Tibial artery (tissue), 4 donors: ENCODE measurements around the gene YJEFN3.

Experiments
- DNase-seq, 2 donors: peaks; one replicate each; pipeline ENCODE4 v3.0.0-alpha.2; 2019
- H3K27ac ChIP-seq, 2 donors: fragments of 200-600 bp; sonication (generic) in 1 of 2; 1 replicate in 1 of 2; 2 replicates in 1 of 2; pipeline ENCODE4 v1.5.1; 2018 to 2019; ENCODE audit warnings: mild to moderate bottlenecking in 1 of 2
- H3K27me3 ChIP-seq, 2 donors: fragments of 200-600 bp; sonication (generic) in 1 of 2; one replicate each; pipeline versions ENCODE4 v1.5.1 to v1.6.0; 2016 to 2019
- H3K36me3 ChIP-seq, 3 donors: fragments of 200-600 bp; sonication (generic) in 2 of 3; one replicate each; pipeline ENCODE4 v1.5.1; 2016 to 2019; ENCODE audit warnings: mild to moderate bottlenecking in 2 of 3
- H3K4me1 ChIP-seq, 4 donors: fragments of 200-600 bp; sonication (generic) in 2 of 4; 1 replicate in 3 of 4; 2 replicates in 1 of 4; pipeline ENCODE4 v1.5.1; 2016 to 2019
- H3K4me3 ChIP-seq, 2 donors: fragments of 200-600 bp; sonication (generic) in 1 of 2; 1 replicate in 1 of 2; 2 replicates in 1 of 2; pipeline ENCODE4 v1.5.1; 2018 to 2019; ENCODE audit warnings: mild to moderate bottlenecking in 2 of 2
- H3K9me3 ChIP-seq, 3 donors: fragments of 200-600 bp; sonication (generic) in 1 of 3; one replicate each; pipeline ENCODE4 v1.5.1; 2016 to 2019
- CTCF ChIP-seq, 2 experiments: fragments of 200-600 bp in 1 of 2; fragments of 450-650 bp in 1 of 2; IDR thresholded peaks; one replicate each; pipeline ENCODE4 v1.5.1; 2017 to 2019; ENCODE audit warnings: antibody characterized with exemption in 2 of 2, mild to moderate bottlenecking in 1 of 2, moderate library complexity in 1 of 2
- intact Hi-C: fragments of 100-400 bp; cut with DNase I; formaldehyde crosslinking; loops from one replicate; pipeline ENCODE4 v1.15.0; 2023; ENCODE audit warnings: low total_unique reads

The YJEFN3 gene

GRCh38 chr19:19579533-19580361 lies 51.0 kb downstream of the YJEFN3 start:
- Histone ChIP-seq H3K27me3 (no peaks in the 10 kb centered on the region), H3K9me3 (no peaks in the 10 kb centered on the region), H3K27ac (no peak overlapping the region), H3K4me1 (no peaks in the 10 kb centered on the region), H3K36me3 (no peaks in the 10 kb centered on the region), H3K4me3 (no peak overlapping the region)
- intact Hi-C loops: no loop called here
- no peak for DNase-seq
- TF ChIP-seq CTCF (IDR thresholded peaks at IDR 0.05): no peak

GRCh38 chr19:19580418-19580817 lies 51.7 kb downstream of the YJEFN3 start:
- intact Hi-C loops: no loop called here
- TF ChIP-seq CTCF (IDR thresholded peaks at IDR 0.05): no peak
- Histone ChIP-seq H3K4me1 (no peaks in the 10 kb centered on the region), H3K27me3 (no peaks in the 10 kb centered on the region), H3K4me3 (no peak overlapping the region), H3K9me3 (no peaks in the 10 kb centered on the region), H3K36me3 (no peaks in the 10 kb centered on the region), H3K27ac (no peak overlapping the region)
- DNase-seq: no peak

- Histone ChIP-seq H3K4me1 (no peaks in the 10 kb centered on the region), H3K36me3 (no peaks in the 10 kb centered on the region), H3K9me3 (no peaks in the 10 kb centered on the region), H3K4me3 (no peak overlapping the region), H3K27ac (no peak overlapping the region), H3K27me3 (no peaks in the 10 kb centered on the region)
- intact Hi-C loops: no loop called here
- DNase-seq: no peak
- TF ChIP-seq CTCF (IDR thresholded peaks at IDR 0.05): no peak
These were observed 52.7 kb downstream of the YJEFN3 start for GRCh38 chr19:19581391-19581790.

- Histone ChIP-seq H3K27me3 (no peaks in the 10 kb centered on the region), H3K9me3 (no peaks in the 10 kb centered on the region), H3K36me3 (no peaks in the 10 kb centered on the region), H3K4me3 (no peak overlapping the region), H3K4me1 (no peaks in the 10 kb centered on the region), H3K27ac (no peak overlapping the region)
- TF ChIP-seq CTCF (IDR thresholded peaks at IDR 0.05): no peak
- DNase-seq: no peak
- intact Hi-C loops: no loop called here
These were observed 53.8 kb downstream of the YJEFN3 start for GRCh38 chr19:19582471-19582870.

- H3K4me1 ChIP-seq: no peaks in the 10 kb centered on the region
- no peaks in the 10 kb centered on the region for H3K9me3 ChIP-seq
- DNase-seq: no peak
- intact Hi-C loops: no loop called here
- no peaks in the 10 kb centered on the region for H3K27me3 ChIP-seq
- no peak overlapping the region for H3K4me3 ChIP-seq
- no peaks in the 10 kb centered on the region for H3K36me3 ChIP-seq
- no peak for TF ChIP-seq CTCF (IDR thresholded peaks at IDR 0.05)
- no peak overlapping the region for H3K27ac ChIP-seq
These were observed 55.6 kb downstream of the YJEFN3 start for GRCh38 chr19:19584356-19584755.
